ENCODE data around the gene PDE7B. TPM values are rescaled to one million over a fixed set of nuclear protein-coding genes. Genes with fewer than 3 reads are reported as not detected.

PDE7B gene
- total and polyA plus RNA-seq, 9 of the 15 experiments (the other 6 are each of a cell fraction or from before 2014, with no cell fraction given) = 0.01 TPM; not detected in 8

GRCh38 chr6:136226674-136227377 is 375.3 kb downstream of the PDE7B start (continued):
- TF ChIP-seq ZNF398 (CRISPR knock-in tag; IDR thresholded peaks at IDR 0.05) = no peak
- TF ChIP-seq RUNX1 (IDR thresholded peaks at IDR 0.05; ENCODE audit: low read depth) = no peak
- no peak for TF ChIP-seq ZNF277 (CRISPR knock-in tag; IDR thresholded peaks at IDR 0.05; ENCODE audit: borderline replicate concordance)
- no peak for TF ChIP-seq SREBF2 (CRISPR knock-in tag; IDR thresholded peaks at IDR 0.05)
- no peak for TF ChIP-seq GTF3C2 (IDR thresholded peaks at IDR 0.05; ENCODE audit: borderline replicate concordance, extremely low read depth, insufficient read length)
- TF ChIP-seq JUN (IDR thresholded peaks at IDR 0.05; ENCODE audit: borderline replicate concordance, low read depth, low read length) = 0 out of 2 replicates have a peak, but pooled peaks have one; percentile 9
- TF ChIP-seq JUN (CRISPR knock-in tag; IDR thresholded peaks at IDR 0.05; ENCODE audit: borderline replicate concordance) = no peak
- TF ChIP-seq KLF10 (CRISPR knock-in tag; IDR thresholded peaks at IDR 0.05) = no peak
- TF ChIP-seq DACH1 (IDR thresholded peaks at IDR 0.05; ENCODE audit: partially characterized antibody) = peak; percentile 70
- TF ChIP-seq RNF2 (IDR thresholded peaks at IDR 0.05) = 0 out of 2 replicates have a peak, but pooled peaks have one; percentile 7
- TF ChIP-seq RFX1 (IDR thresholded peaks at IDR 0.05) = no peak; the same call in 1 of the 2 replicates
- no peak for TF ChIP-seq IRF9 (tag; IDR thresholded peaks at IDR 0.05)
- no peak for TF ChIP-seq ZNF785 (CRISPR knock-in tag; IDR thresholded peaks at IDR 0.05)
- no peak for TF ChIP-seq ZNF12 (CRISPR knock-in tag; IDR thresholded peaks at IDR 0.05)
- no peak for TF ChIP-seq SIN3A (IDR thresholded peaks at IDR 0.05; ENCODE audit: borderline replicate concordance in 2 of 2, control insufficient read depth in 1 of 2, low read depth in 2 of 2, low read length in 2 of 2)
- no peak for TF ChIP-seq ELK3 (CRISPR knock-in tag; IDR thresholded peaks at IDR 0.05)
- no peak for TF ChIP-seq MAFF (IDR thresholded peaks at IDR 0.05; ENCODE audit: low read length)
- TF ChIP-seq POLR2AphosphoS5 (IDR thresholded peaks at IDR 0.05; ENCODE audit: control insufficient read depth, insufficient read depth, low read depth, low read length) = peak; percentile 85
- TF ChIP-seq PML (IDR thresholded peaks at IDR 0.05; ENCODE audit: low read length) = peak; percentile 92
- TF ChIP-seq ZNF184 (CRISPR knock-in tag; IDR thresholded peaks at IDR 0.05) = no peak
